Parathyroid adenoma (tissue), 2 donors: ENCODE measurements around the gene DAGLA.

Experiments
- H2AFZ ChIP-seq: fragments of 300-600 bp; sonication (generic); one replicate; pipeline ENCODE4 v1.7.0; 2017; ENCODE audit warnings: antibody characterized with exemption, mild to moderate bottlenecking
- H3K27ac ChIP-seq: fragments of 300-600 bp; sonication (generic); one replicate; pipeline ENCODE4 v1.7.0; 2017
- H3K27me3 ChIP-seq: fragments of 300-600 bp; sonication (generic); one replicate; pipeline ENCODE4 v1.7.0; 2017; ENCODE audit warnings: low read length; ENCODE audit not compliant: control insufficient read depth, insufficient read depth
- H3K36me3 ChIP-seq: fragments of 300-600 bp; sonication (generic); one replicate; pipeline ENCODE4 v1.7.0; 2017; ENCODE audit warnings: low read length; ENCODE audit not compliant: control insufficient read depth, insufficient read depth
- H3K4me1 ChIP-seq: fragments of 300-600 bp; sonication (generic); one replicate; pipeline ENCODE4 v1.7.0; 2017; ENCODE audit warnings: control low read depth
- H3K4me2 ChIP-seq: fragments of 300-600 bp; sonication (generic); one replicate; pipeline ENCODE4 v1.7.0; 2017; ENCODE audit warnings: low read length
- H3K4me3 ChIP-seq: fragments of 300-600 bp; sonication (generic); one replicate; pipeline ENCODE4 v1.7.0; 2017; ENCODE audit warnings: low read depth, low read length
- H3K79me2 ChIP-seq: fragments of 300-600 bp; sonication (generic); one replicate; pipeline ENCODE4 v1.7.0; 2017; ENCODE audit warnings: control low read depth
- H3K9ac ChIP-seq: fragments of 300-600 bp; sonication (generic); one replicate; pipeline ENCODE4 v1.7.0; 2017; ENCODE audit warnings: mild to moderate bottlenecking
- H3K9me3 ChIP-seq: fragments of 300-600 bp; sonication (generic); one replicate; pipeline ENCODE4 v1.7.0; 2017; ENCODE audit warnings: low read length; ENCODE audit not compliant: control insufficient read depth
- TF ChIP-seq, protein P1 (sequence below): fragments of 300-600 bp; sonication (generic); IDR thresholded peaks from one replicate; pipeline ENCODE4 v1.7.0; 2017; ENCODE audit warnings: antibody characterized with exemption, mild to moderate bottlenecking
- donor health status: primary hyperparathyroidism.

DAGLA gene

DNA sequence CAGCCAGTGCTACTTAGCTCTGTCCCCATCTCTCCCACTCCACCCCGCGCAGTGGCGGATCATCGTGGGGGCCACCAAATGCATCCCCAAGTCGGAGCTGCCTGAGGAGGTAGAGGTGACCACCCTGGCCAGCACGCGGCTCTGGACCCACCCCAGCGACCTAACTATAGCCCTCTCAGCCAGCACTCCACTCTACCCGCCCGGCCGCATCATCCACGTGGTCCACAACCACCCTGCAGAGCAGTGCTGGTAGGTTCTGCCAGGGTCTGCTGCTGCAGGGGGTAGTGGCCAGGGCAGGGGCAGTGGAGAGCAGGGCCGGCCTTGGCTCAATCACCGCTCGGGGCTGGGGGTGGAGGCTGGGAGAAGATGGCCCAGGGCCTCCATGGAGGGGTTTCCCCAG, 59.2 kb downstream of the DAGLA start:
- Histone ChIP-seq H3K9ac (no peak overlapping the region), H3K4me2 (no peak overlapping the region), H3K27me3 (no peaks in the 10 kb centered on the region), H3K36me3 (no peaks in the 10 kb centered on the region), H3K79me2 (no peaks in the 10 kb centered on the region), H2AFZ (no peak overlapping the region), H3K4me3 (no peak overlapping the region), H3K4me1 (no peaks in the 10 kb centered on the region), H3K9me3 (no peaks in the 10 kb centered on the region), H3K27ac (no peak overlapping the region)
- TF ChIP-seq, protein P1, sequence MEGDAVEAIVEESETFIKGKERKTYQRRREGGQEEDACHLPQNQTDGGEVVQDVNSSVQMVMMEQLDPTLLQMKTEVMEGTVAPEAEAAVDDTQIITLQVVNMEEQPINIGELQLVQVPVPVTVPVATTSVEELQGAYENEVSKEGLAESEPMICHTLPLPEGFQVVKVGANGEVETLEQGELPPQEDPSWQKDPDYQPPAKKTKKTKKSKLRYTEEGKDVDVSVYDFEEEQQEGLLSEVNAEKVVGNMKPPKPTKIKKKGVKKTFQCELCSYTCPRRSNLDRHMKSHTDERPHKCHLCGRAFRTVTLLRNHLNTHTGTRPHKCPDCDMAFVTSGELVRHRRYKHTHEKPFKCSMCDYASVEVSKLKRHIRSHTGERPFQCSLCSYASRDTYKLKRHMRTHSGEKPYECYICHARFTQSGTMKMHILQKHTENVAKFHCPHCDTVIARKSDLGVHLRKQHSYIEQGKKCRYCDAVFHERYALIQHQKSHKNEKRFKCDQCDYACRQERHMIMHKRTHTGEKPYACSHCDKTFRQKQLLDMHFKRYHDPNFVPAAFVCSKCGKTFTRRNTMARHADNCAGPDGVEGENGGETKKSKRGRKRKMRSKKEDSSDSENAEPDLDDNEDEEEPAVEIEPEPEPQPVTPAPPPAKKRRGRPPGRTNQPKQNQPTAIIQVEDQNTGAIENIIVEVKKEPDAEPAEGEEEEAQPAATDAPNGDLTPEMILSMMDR, result no peak

DNA sequence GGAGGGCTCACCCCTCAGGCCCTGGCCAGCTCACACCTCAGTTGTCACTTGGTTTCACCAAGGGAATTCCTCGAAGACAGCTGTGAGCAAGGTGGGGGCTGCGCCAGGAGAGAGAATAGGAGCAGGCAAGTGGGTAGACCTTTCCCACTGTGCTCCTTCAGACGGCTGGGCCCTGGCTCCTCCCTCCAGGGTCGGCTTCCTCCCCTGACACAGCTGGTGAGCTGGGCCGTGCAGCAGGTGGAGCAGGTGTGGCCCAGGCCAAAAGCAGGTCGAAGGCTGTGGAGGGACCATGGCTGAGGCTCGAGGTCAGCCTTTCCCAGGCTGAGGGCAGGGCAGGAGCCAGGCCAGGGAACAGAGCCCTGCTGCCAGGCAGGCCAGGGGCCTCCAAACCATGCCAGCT, 59.8 kb downstream of the DAGLA start:
- Histone ChIP-seq H3K9ac (no peak overlapping the region), H3K36me3 (no peaks in the 10 kb centered on the region), H2AFZ (no peak overlapping the region), H3K27me3 (no peaks in the 10 kb centered on the region), H3K4me2 (no peak overlapping the region), H3K79me2 (no peaks in the 10 kb centered on the region), H3K4me1 (no peaks in the 10 kb centered on the region), H3K4me3 (no peak overlapping the region), H3K27ac (no peak overlapping the region), H3K9me3 (no peaks in the 10 kb centered on the region)
- TF ChIP-seq, protein P1, result no peak

DNA sequence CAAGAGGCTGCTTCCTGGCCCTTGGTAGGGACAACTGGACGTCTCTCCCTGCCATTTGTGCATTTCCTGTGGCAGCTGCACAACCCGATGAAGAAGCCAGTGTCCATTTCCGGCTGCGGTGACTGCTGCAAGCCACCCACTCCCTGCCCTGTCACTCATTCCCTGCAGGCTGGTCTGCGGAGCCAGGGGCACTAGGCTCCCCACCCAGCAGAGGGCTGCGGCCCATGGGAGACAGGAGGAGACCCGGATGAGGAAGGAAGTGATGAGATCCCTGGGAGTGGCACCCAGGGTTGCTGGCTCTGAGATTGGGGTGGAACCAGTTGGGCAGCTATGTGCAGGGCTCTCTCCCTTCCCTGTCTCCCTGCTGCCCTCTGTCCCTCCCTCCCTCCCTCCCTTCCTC, 62.2 kb downstream of the DAGLA start:
- Histone ChIP-seq H3K27ac (no peak overlapping the region), H3K27me3 (no peaks in the 10 kb centered on the region), H3K4me1 (no peaks in the 10 kb centered on the region), H2AFZ (no peak overlapping the region), H3K79me2 (no peaks in the 10 kb centered on the region), H3K4me3 (no peak overlapping the region), H3K9ac (no peak overlapping the region), H3K36me3 (no peaks in the 10 kb centered on the region), H3K9me3 (no peaks in the 10 kb centered on the region), H3K4me2 (no peak overlapping the region)
- TF ChIP-seq, protein P1, result no peak

DNA sequence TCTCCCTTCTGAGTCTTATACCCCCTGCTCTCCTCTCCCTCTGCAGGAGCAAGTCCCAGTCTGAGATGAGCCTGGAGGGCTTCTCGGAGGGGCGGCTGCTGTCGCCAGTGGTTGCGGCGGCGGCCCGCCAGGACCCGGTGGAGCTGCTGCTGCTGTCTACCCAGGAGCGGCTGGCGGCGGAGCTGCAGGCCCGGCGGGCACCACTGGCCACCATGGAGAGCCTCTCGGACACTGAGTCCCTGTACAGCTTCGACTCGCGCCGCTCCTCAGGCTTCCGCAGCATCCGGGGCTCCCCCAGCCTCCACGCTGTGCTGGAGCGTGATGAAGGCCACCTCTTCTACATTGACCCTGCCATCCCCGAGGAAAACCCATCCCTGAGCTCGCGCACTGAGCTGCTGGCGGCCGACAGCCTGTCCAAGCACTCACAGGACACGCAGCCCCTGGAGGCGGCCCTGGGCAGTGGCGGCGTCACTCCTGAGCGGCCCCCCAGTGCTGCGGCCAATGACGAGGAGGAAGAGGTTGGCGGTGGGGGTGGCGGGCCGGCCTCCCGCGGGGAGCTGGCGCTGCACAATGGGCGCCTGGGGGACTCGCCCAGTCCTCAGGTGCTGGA, 63.4 kb downstream of the DAGLA start:
- H3K4me2 ChIP-seq, result no peak overlapping the region
- no peaks in the 10 kb centered on the region for H3K9me3 ChIP-seq
- H2AFZ ChIP-seq, result no peak overlapping the region
- TF ChIP-seq, protein P1, result no peak
- H3K36me3 ChIP-seq, result no peaks in the 10 kb centered on the region
- no peaks in the 10 kb centered on the region for H3K4me1 ChIP-seq
- no peaks in the 10 kb centered on the region for H3K79me2 ChIP-seq
- H3K27me3 ChIP-seq, result no peaks in the 10 kb centered on the region
- H3K9ac ChIP-seq, result no peak overlapping the region
- H3K4me3 ChIP-seq, result no peak overlapping the region
- no peak overlapping the region for H3K27ac ChIP-seq

DNA sequence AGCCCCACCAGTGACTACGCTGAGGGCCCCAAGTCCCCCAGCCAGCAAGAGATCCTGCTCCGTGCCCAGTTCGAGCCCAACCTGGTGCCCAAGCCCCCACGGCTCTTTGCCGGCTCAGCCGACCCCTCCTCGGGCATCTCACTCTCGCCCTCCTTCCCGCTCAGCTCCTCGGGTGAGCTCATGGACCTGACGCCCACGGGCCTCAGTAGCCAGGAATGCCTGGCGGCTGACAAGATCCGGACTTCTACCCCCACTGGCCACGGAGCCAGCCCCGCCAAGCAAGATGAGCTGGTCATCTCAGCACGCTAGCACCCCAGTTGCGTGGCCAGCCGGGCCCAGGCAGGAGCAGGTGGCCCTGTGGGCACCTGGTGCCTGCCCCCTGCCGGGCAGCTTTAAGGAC, 64.0 kb downstream of the DAGLA start:
- no peak overlapping the region for H3K4me2 ChIP-seq
- no peaks in the 10 kb centered on the region for H3K4me1 ChIP-seq
- H2AFZ ChIP-seq, result no peak overlapping the region
- no peaks in the 10 kb centered on the region for H3K36me3 ChIP-seq
- no peak overlapping the region for H3K4me3 ChIP-seq
- H3K9me3 ChIP-seq, result no peaks in the 10 kb centered on the region
- TF ChIP-seq, protein P1, result no peak
- no peaks in the 10 kb centered on the region for H3K79me2 ChIP-seq
- no peak overlapping the region for H3K9ac ChIP-seq
- no peaks in the 10 kb centered on the region for H3K27me3 ChIP-seq
- no peak overlapping the region for H3K27ac ChIP-seq
